ENCODE data around the gene ELAC2. TPM values are rescaled to one million over a fixed set of nuclear protein-coding genes. Genes with fewer than 3 reads are reported as not detected.

ELAC2 gene
- total and polyA plus RNA-seq, 2 donors (not counting 1 experiment from before 2014, with no cell fraction given), result 58.1 to 79.4 TPM

GRCh38 chr17:12955521-12955920, 62.3 kb downstream of the ELAC2 start:
- Mint-ChIP-seq H3K27me3 (no peaks in the 10 kb centered on the region), H3K4me3 (no peak overlapping the region), H3K4me1 (no peaks in the 10 kb centered on the region), H3K9me3 (ENCODE audit: insufficient read depth) (peaks cover 3% of the 10 kb centered on the region), H3K27ac (no peak overlapping the region)
- Histone ChIP-seq H3K27me3 (replicated peaks in 1 of 4; ENCODE audit: control extremely low read depth in 1 of 4, control insufficient read depth in 3 of 4, insufficient read depth in 4 of 4, low read length in 3 of 4) (no peaks in the 10 kb centered on the region), H4K20me1 (ENCODE audit: control insufficient read depth, insufficient read depth, low read length, poor library complexity, severe bottlenecking) (no peaks in the 10 kb centered on the region), H3K4me2 (replicated peaks; ENCODE audit: low read depth, low read length, poor library complexity, severe bottlenecking) (no peak overlapping the region), H3K4me1 (ENCODE audit: control insufficient read depth in 2 of 2, insufficient read depth in 2 of 2, low read length in 2 of 2) (no peaks in the 10 kb centered on the region), H3K79me2 (ENCODE audit: control insufficient read depth, insufficient read depth, low read length) (no peaks in the 10 kb centered on the region), H3K9ac (ENCODE audit: low read length) (no peak overlapping the region), H3K27ac (ENCODE audit: low read length in 2 of 2) (no peak overlapping the region), H3K36me3 (replicated peaks in 1 of 2; ENCODE audit: control extremely low read depth in 1 of 2, control insufficient read depth in 1 of 2, extremely low read depth in 1 of 2, insufficient read depth in 2 of 2, low read length in 1 of 2) (no peaks in the 10 kb centered on the region), H2AFZ (ENCODE audit: insufficient read depth, low read depth, low read length, poor library complexity, severe bottlenecking) (no peak overlapping the region), H3K4me3 (ENCODE audit: control extremely low read depth in 1 of 5, extremely low read depth in 1 of 5, insufficient read depth in 1 of 5, low read depth in 2 of 5, low read length in 4 of 5) (no peak overlapping the region), H3K9me3 (ENCODE audit: control extremely low read depth in 1 of 3, control insufficient read depth in 2 of 3, insufficient read depth in 1 of 3, low read length in 2 of 3) (peaks cover 0 to 17% (median 2%) of the 10 kb centered on the region in 3 donors)
- CTCF ChIA-PET, result no interaction called here
- POLR2A ChIA-PET, result no interaction called here
- intact Hi-C loops (cut with micrococcal nuclease), result no loop called here
- ATAC-seq (ENCODE audit: low read depth), result no peak
- TF ChIP-seq CTCF (IDR thresholded peaks at IDR 0.05) (no peak), EZH2 (IDR thresholded peaks at IDR 0.05; ENCODE audit: borderline replicate concordance, insufficient read depth, low read depth, low read length, poor library complexity, severe bottlenecking) (no peak)
- DNase-seq, result no peak
- WGBS (ENCODE audit: insufficient coverage), result 78% methylated on average over 3 of the region's 5 CpGs

GRCh38 chr17:12953156-12953555, 64.7 kb downstream of the ELAC2 start:
- TF ChIP-seq EZH2 (IDR thresholded peaks at IDR 0.05; ENCODE audit: borderline replicate concordance, insufficient read depth, low read depth, low read length, poor library complexity, severe bottlenecking) (no peak), CTCF (IDR thresholded peaks at IDR 0.05) (no peak)
- Histone ChIP-seq H3K9ac (ENCODE audit: low read length) (no peak overlapping the region), H4K20me1 (ENCODE audit: control insufficient read depth, insufficient read depth, low read length, poor library complexity, severe bottlenecking) (no peaks in the 10 kb centered on the region), H3K4me3 (ENCODE audit: control extremely low read depth in 1 of 5, extremely low read depth in 1 of 5, insufficient read depth in 1 of 5, low read depth in 2 of 5, low read length in 4 of 5) (no peak overlapping the region), H2AFZ (ENCODE audit: insufficient read depth, low read depth, low read length, poor library complexity, severe bottlenecking) (no peak overlapping the region), H3K27ac (ENCODE audit: low read length in 2 of 2) (no peak overlapping the region), H3K4me1 (ENCODE audit: control insufficient read depth in 2 of 2, insufficient read depth in 2 of 2, low read length in 2 of 2) (no peaks in the 10 kb centered on the region), H3K9me3 (ENCODE audit: control extremely low read depth in 1 of 3, control insufficient read depth in 2 of 3, insufficient read depth in 1 of 3, low read length in 2 of 3) (peaks cover 0 to 12% (median under 1%) of the 10 kb centered on the region in 3 donors), H3K79me2 (ENCODE audit: control insufficient read depth, insufficient read depth, low read length) (no peaks in the 10 kb centered on the region), H3K36me3 (replicated peaks in 1 of 2; ENCODE audit: control extremely low read depth in 1 of 2, control insufficient read depth in 1 of 2, extremely low read depth in 1 of 2, insufficient read depth in 2 of 2, low read length in 1 of 2) (no peaks in the 10 kb centered on the region), H3K27me3 (replicated peaks in 1 of 4; ENCODE audit: control extremely low read depth in 1 of 4, control insufficient read depth in 3 of 4, insufficient read depth in 4 of 4, low read length in 3 of 4) (no peaks in the 10 kb centered on the region), H3K4me2 (replicated peaks; ENCODE audit: low read depth, low read length, poor library complexity, severe bottlenecking) (no peak overlapping the region)
- Mint-ChIP-seq H3K4me3 (no peak overlapping the region), H3K27me3 (no peaks in the 10 kb centered on the region), H3K9me3 (ENCODE audit: insufficient read depth) (peaks cover 3% of the 10 kb centered on the region), H3K27ac (no peak overlapping the region), H3K4me1 (no peaks in the 10 kb centered on the region)
- ChIA-PET CTCF (interaction anchor here (0.5 kb wide), 1 partner anchor 79 kb away, joined by 4 read pairs; no protein-coding TSS in a partner anchor), POLR2A (no interaction called here)
- intact Hi-C loops (cut with micrococcal nuclease), result no loop called here
- ATAC-seq (ENCODE audit: low read depth) (no peak), DNase-seq (no peak)
- 97% methylated on average over 13 of the region's 13 CpGs for WGBS (ENCODE audit: insufficient coverage)

All from B cell (primary cell).